HepG2 (cell line): Measurements from ENCODE around the gene SLC25A51. TPM values are rescaled to one million over a fixed set of nuclear protein-coding genes. Genes with fewer than 3 reads are reported as not detected.

Experiments used
- ARID5B ChIP-seq: IDR thresholded peaks from 2 replicates; pipeline ENCODE4 v1.4.0; 2020; ENCODE audit warnings: mild to moderate bottlenecking, missing genetic modification reagents
- CENPBD1 ChIP-seq: sonication (generic); formaldehyde crosslinking; IDR thresholded peaks from 2 replicates; pipeline ENCODE4 v1.8.0; 2022; ENCODE audit warnings: missing genetic modification reagents, low read depth, mild to moderate bottlenecking, borderline replicate concordance
- GABPA ChIP-seq, 2 experiments: IDR thresholded peaks; 2 replicates each; pipeline ENCODE4 v1.6.1; 2011 to 2016; ENCODE audit warnings: low read depth in 2 of 2, low read length in 1 of 2, missing biosample characterization in 1 of 2, missing genetic modification characterization in 1 of 2
- HOMEZ ChIP-seq: IDR thresholded peaks from 2 replicates; pipeline ENCODE4 v1.6.1; 2016; ENCODE audit warnings: low read depth
- KDM1A ChIP-seq: IDR thresholded peaks from 2 replicates; pipeline ENCODE4 v1.6.1; 2016; ENCODE audit warnings: missing compliant biosample characterization
- KDM4B ChIP-seq: sonication (generic); formaldehyde crosslinking; IDR thresholded peaks from 2 replicates; pipeline ENCODE4 v1.4.0; 2020; ENCODE audit warnings: missing genetic modification reagents
- POLR2AphosphoS5 ChIP-seq: IDR thresholded peaks from 2 replicates; pipeline ENCODE4 v1.6.1; 2012; ENCODE audit warnings: low read depth, low read length
- RXRB ChIP-seq: IDR thresholded peaks from 2 replicates; pipeline ENCODE4 v1.6.1; 2016; ENCODE audit warnings: borderline replicate concordance, missing genetic modification reagents, missing compliant biosample characterization
- SMYD3 ChIP-seq: sonication (generic); formaldehyde crosslinking; IDR thresholded peaks from 2 replicates; pipeline ENCODE4 v1.8.1; 2023; ENCODE audit warnings: mild to moderate bottlenecking, missing genetic modification reagents
- THAP11 ChIP-seq: IDR thresholded peaks from 2 replicates; pipeline ENCODE4 v1.6.1; 2016; ENCODE audit warnings: missing biosample characterization, missing genetic modification reagents
- TIGD3 ChIP-seq: sonication (generic); formaldehyde crosslinking; IDR thresholded peaks from 2 replicates; pipeline ENCODE4 v1.5.1; 2020; ENCODE audit warnings: mild to moderate bottlenecking, missing genetic modification reagents, borderline replicate concordance
- UBTF ChIP-seq: sonication (generic); formaldehyde crosslinking; IDR thresholded peaks from 2 replicates; pipeline ENCODE4 v1.4.0; 2020; ENCODE audit warnings: mild to moderate bottlenecking, missing genetic modification reagents
- XBP1 ChIP-seq: sonication (generic); formaldehyde crosslinking; IDR thresholded peaks from 2 replicates; pipeline ENCODE4 v1.5.0; 2020; ENCODE audit warnings: missing genetic modification reagents
- ZBTB44 ChIP-seq: sonication (generic); formaldehyde crosslinking; IDR thresholded peaks from 2 replicates; pipeline ENCODE4 v1.4.0; 2020; ENCODE audit warnings: missing genetic modification reagents
- ZFX ChIP-seq: sonication (generic); formaldehyde crosslinking; IDR thresholded peaks from 2 replicates; pipeline ENCODE4 v1.4.0; 2020; ENCODE audit warnings: mild to moderate bottlenecking, low read depth, missing genetic modification reagents, moderate library complexity
- ZNF550 ChIP-seq: sonication (generic); formaldehyde crosslinking; IDR thresholded peaks from 2 replicates; pipeline ENCODE4 v1.4.0; 2020; ENCODE audit warnings: mild to moderate bottlenecking, missing genetic modification reagents, borderline replicate concordance
- ZNF816 ChIP-seq: sonication (generic); formaldehyde crosslinking; IDR thresholded peaks from 2 replicates; pipeline ENCODE4 v1.8.0; 2022; ENCODE audit warnings: missing genetic modification reagents, mild to moderate bottlenecking, borderline replicate concordance
- polyA plus RNA-seq, 8 experiments: library from polyadenylated mRNA; depleted of rRNA in 3 of 8; stranded (reverse) in 7 of 8; unstranded in 1 of 8; fragments of >200 nt; fragmentation: Illumina TruSeq in 4 of 8; extraction: Trizol in 4 of 8; gene quantifications; 2 replicates each; pipeline versions ENCODE4 v1.2.1 to v1.2.3, GENCODE V29; 2011 to 2016; ENCODE audit warnings: low read depth in 4 of 8, missing spikeins in 1 of 8, mixed read lengths in 1 of 8; ENCODE audit not compliant: insufficient read depth in 1 of 8
- total RNA-seq, 5 experiments: library from RNA; depleted of rRNA; stranded (reverse); fragments of >200 nt; fragmentation: Illumina TruSeq; extraction: Trizol; gene quantifications; 2 replicates each; pipeline ENCODE4 v1.2.3, GENCODE V29; 2016; ENCODE audit warnings: low read depth in 1 of 5

SLC25A51 gene
- total and polyA plus RNA-seq, 2 of the 13 experiments (the other 11 are each of a cell fraction or from before 2014, with no cell fraction given) = 14.6 to 37.7 TPM

- no peak for TF ChIP-seq GABPA (IDR thresholded peaks at IDR 0.05; ENCODE audit: low read depth, low read length)
- TF ChIP-seq GABPA (CRISPR knock-in tag; IDR thresholded peaks at IDR 0.05; ENCODE audit: low read depth) = peak; percentile 17; the same call in 1 of the 2 replicates
- TF ChIP-seq RXRB (CRISPR knock-in tag) = peak; percentile 40; the same call in 1 of the 2 replicates
- TF ChIP-seq ZNF550 (CRISPR knock-in tag) = 0 out of 2 replicates have a peak, but pooled peaks have one; percentile 56
- TF ChIP-seq HOMEZ = no peak
- no peak for TF ChIP-seq ZNF816 (CRISPR knock-in tag)
- peak; percentile 33; the same call in 1 of the 2 replicates for TF ChIP-seq KDM4B
- no peak for TF ChIP-seq XBP1 (CRISPR knock-in tag)
- no peak for TF ChIP-seq KDM1A (CRISPR knock-in tag)
- no peak for TF ChIP-seq ZBTB44
- no peak for TF ChIP-seq TIGD3 (CRISPR knock-in tag)
- no peak for TF ChIP-seq POLR2AphosphoS5
- TF ChIP-seq CENPBD1 (CRISPR knock-in tag) = no peak
- TF ChIP-seq THAP11 (CRISPR knock-in tag) = peak; percentile 38; the same call in 1 of the 2 replicates
- peak; percentile 35; the same call in 1 of the 2 replicates for TF ChIP-seq UBTF (CRISPR knock-in tag)
- no peak; the same call in 1 of the 2 replicates for TF ChIP-seq ZFX
- TF ChIP-seq ARID5B (CRISPR knock-in tag) = peak; percentile 25; the same call in 1 of the 2 replicates
- TF ChIP-seq SMYD3 (CRISPR knock-in tag) = no peak
These were observed 9.7 kb upstream of the SLC25A51 start (continued) for GRCh38 chr9:37913480-37914153.
